ENCODE measurements around the gene NBL1.

Gene NBL1

DNA sequence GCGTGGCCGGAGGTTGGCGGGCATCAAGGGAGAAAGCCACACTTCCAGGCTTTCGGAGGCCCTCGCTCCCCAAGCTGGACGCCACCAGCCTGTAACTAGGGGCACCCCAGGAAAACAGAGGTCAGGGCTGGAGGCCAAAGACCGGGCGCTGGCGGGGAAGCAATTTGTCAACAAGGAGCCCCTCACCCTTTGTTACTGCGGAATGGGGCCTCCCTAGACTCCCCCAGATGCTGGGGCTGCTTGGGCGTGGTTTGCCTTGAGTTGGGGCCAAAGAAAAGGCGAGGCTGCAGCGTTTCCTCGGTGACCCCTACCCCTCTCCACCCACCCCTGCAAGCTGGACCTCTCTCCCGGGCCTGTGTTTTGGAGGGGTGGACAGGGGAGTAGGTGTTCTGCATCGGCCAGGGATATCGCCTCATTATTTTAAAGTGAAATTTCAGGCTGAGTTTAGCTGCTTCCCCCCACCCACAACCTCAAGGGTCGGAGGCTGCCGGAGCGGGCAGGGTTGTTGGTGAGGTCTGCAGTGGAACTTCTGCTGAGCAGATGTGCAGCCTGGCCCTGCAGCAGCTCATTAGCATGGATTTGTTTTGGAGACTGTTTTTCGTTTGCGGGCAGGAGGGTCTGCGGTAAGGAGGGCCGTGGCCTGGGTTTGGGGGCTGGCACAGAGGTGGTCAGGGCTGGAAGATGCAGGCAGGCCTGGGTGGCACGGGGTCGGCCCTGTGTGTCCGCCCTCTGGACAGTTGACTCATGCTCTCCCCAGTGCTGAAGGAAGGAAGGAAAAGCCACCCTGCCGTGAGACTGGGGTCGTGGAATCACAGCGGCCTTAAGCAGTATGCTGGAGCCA lies 1.5 kb downstream of the NBL1 start:
- no peak for DNase-seq (ENCODE audit: low read depth in 2 of 2)

DNA sequence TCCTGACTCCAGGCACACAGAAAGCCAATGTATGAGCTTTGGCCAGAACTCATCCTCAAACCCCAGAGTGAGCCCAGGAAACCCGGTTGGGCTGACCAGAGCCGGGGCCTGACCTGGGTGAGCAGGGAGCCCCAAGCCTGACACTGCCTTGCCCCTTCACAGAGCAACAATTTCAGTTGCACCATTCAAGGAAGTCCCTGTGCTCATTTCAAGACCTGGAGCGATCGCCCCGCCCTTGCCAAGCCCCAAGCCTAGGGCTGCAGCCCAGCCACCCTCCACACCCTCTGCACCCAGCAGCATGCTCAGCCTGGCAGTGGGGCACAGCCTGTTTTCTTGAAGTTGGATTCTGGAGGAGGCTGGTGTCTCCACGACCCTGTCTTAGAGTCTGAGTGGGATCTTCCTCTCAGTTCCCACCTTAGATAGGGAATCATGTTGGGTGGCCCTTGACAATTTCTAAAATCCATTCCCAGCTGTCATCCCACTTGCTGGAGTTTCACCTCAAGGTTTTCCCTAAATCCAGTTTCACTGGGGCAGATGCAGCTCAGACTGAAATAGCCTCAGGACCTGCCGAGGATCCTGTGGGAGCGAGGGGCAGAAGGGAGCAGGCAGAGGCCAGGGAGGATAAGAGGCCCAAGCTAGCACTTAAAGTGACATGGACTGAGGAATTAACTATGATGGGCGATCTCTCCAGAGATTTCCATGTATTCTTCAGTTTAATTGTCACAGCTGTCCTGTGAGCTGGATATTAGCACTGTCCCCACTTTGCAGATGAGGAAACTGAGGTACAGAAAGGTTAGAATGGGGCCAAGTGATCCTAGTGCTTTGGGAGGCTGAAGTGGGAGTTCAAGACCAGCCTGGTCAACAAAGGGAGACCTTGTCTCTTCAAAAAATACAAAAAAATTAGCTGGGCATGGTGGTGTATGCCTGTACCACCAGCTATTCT lies 2.5 kb downstream of the NBL1 start:
- DNase-seq (ENCODE audit: low read depth in 2 of 2), result no peak

DNA sequence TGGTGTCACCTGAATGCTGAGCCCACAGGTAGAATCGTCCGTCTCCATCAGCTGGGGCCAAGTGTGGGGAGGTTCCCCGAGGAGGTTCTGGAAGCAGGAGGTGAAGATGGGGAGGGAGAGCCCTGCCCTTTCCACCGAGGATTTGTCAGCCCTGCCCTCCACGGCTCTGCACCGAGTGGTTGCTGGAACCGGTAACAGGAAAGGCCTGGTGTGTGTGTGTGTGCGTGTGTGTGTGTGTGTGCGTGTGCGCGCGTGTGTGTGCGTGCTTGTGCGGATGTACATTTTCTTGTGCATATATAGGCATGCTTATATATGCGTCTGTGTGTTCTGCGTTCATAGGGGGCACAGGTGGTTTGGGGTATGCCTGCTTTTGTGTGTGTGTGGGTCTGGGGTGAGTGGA lies 3.5 kb downstream of the NBL1 start:
- DNase-seq (ENCODE audit: low read depth in 2 of 2), result no peak

DNA sequence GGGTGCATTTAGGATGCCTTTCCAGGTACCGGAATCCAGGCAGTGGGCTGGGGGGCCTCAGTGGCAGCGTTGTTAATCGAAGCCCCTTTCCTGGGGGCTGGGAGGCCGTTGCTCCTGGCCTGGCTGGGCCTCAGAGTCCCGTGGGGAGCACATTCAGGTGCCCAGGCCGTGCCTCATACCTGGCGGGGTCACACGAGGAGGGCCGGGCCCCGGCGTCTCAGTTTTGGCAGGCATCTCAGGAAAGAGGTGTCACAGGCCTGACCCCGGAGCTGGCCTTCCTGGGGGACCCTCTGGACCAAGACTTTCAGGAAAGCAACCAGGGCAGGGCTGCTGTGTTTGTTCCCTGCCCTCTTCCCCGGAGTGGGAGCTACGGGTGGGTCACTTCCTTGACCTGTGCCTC lies 4.1 kb downstream of the NBL1 start:
- no peak for DNase-seq (ENCODE audit: low read depth in 2 of 2)

DNA sequence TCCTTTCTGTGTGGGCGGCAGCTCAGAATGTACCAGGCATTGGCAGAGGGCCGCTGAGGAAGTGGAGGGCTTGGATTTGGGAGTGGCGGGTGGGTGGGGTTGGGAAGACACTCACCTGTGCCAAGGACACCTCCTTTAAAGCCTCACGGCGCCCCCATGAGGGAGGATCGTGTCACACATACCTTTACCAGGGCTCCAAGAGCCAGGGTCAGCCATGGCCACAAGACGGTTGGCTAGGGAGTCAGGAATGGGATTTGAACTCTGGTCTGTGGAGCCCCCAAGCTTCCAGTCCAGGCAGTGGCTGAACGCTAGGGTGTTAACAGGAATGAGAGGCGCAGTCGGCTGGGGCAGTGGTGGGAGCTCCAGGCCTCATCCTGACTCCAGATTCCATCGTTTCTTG lies 4.6 kb downstream of the NBL1 start:
- DNase-seq (ENCODE audit: low read depth in 2 of 2), result no peak

DNA sequence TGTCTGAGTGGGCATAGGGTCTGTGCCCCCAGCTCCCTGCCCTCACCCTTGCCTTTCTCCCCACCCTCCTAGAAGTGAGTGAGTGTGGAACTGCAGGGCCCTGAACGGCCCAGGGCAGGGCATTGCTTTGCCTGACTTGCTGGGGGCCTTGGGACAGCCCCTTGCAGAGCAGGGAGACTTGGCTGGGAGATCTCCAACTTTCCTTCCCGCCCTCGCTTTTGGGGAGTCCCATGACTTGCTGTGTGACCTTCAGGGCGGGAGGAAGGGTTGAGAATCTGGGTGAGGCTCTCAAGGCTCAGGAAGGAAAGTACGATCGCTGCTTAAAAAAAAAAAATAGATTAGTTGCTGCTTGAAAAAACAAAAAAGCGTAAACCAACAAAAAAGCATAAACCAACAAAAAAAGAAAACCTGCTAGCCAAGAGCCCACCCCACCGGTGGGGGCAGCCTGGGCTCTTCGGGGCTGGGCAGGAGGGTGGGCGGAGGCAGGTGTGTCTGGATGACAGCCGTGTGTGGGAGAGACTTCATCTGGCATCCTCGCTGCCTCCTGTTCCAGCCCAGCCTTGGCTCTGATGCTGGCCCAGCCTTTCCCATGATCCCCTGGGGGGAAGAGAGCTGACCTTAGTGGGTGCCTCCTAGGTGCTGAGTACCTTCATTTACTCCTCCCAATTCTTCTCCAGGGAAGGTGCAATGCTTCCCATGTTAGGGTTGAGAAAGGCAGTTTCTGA lies 6.5 kb downstream of the NBL1 start:
- no peak for DNase-seq (ENCODE audit: low read depth in 2 of 2)

DNA sequence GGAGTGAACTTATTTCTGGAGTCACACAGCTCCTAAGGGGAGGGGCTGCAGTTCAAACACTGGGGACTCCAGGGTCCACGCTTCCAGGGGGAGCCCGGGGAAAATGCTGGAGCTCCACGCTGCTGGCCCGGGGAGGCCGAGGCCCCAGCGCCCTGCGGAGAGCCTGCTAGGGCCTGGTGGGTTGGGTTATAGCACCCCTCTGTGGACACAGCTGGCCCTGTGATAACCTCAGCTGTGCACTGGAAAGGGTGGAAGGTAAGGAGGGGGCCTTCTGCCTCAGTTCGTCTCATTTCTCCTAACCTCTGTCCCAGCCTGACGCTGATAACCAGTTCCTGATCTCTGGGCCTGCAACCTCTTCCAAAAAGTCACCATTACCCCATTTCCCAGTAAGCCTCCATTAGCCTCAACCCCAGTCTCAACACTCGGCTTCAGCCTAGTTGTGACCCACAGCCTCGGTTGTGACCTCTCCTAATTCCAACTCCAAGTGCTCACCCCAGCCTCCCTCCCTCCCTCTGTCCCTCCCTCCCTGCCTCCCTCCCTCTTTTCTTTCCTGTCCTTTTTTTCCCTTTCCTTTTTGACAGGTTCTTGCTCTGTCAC lies 7.1 kb downstream of the NBL1 start:
- no peak for DNase-seq (ENCODE audit: low read depth in 2 of 2)

DNA sequence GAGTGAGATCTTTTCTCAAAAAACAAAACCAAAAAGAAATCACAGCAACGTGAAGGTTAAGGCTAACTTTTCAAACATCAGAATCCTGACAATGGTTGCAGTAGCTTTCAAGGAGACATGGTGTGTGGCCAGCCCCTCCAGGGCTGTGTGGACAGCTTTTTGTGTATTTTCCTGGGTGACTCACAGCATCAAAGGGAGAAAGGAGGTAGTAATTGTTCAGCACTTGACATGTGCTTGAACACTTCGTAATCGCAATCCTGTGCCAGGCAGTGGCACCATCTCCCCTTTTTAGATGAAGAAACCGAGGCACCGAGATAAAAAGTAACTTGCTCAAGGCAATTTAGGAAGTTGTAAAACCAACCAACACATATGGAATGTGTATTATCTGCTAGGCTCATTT lies 10.3 kb downstream of the NBL1 start:
- DNase-seq (ENCODE audit: low read depth in 2 of 2), result no peak

DNA sequence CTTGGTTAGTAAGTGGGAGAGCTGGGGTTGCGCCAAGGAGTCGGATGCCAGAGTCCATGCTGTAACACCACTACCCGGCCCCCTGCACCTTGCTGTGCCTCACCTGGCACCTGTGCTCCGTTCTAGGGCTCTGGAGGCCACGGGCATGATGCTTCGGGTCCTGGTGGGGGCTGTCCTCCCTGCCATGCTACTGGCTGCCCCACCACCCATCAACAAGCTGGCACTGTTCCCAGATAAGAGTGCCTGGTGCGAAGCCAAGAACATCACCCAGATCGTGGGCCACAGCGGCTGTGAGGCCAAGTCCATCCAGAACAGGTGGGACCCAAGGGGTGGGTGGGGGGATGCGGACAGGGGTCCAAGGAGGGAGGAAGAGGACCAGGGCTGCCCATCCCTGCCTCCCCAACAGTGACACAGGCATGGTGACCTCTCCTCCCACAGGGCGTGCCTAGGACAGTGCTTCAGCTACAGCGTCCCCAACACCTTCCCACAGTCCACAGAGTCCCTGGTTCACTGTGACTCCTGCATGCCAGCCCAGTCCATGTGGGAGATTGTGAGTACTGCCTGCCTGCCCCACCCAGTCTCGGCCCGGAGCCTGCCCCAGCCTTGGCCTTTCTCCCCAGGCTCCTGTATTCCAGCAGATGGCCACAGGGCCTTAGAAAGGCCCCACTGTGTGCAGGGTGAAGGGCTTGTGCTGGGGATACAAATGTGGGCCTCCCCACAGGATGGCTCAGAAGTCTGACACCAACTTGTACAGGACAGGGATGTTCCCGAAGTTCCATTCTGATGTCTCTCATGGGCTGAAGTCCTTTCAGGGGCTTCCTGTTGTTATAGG lies 11.0 kb downstream of the NBL1 start:
- DNase-seq (ENCODE audit: low read depth in 2 of 2), result no peak

DNA sequence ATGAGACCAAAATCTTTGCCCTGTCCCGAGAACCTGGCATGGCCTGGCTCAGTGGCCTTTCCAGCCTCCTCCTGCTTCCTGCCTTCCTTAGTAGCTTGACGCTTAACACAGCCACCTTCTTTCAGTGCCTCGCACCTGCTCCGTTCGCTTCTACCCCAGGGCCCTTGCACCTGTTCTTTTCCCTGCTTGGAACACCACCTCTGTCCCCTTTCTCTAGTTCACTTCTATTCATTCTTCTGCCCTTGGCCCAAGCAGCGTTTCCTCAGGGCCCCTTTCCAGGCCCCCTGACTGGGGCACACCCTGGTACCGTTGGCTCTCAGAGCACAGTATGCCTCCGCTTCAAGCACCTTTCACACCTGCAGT lies 11.6 kb downstream of the NBL1 start:
- DNase-seq (ENCODE audit: low read depth in 2 of 2), result no peak

DNA sequence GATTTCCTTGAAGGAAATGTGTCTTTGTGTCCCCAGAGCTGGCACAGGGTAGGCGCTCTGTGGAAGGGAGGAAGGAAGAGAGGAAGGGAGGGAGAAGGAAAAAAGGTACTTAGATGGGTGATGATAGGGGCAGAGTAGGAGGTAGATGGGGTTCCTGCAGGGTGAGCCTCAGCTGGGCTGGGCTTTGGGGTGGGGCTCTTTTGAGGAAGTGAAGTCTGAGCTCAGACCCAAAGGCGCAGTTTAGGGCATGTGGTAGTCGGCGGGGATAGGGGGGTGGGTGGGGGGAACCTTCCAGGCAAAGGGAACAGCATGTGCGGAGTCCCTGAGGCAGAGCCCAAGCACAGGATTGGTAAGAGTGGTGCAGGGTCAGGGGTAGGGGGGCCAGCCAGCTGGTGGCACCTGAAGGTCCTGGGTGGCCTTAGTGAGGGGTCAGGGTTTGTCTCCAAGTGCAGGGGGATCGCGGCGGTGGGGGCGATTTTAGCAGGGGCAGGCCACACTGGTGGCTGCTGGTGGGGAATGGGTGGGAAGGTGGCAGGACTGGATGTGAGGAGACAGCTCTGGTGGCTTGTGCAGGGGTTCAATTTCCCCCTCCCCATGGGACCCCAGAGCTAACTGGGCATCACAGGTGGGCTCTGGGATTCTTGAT lies 12.1 kb downstream of the NBL1 start:
- DNase-seq (ENCODE audit: low read depth in 2 of 2), result no peak

DNA sequence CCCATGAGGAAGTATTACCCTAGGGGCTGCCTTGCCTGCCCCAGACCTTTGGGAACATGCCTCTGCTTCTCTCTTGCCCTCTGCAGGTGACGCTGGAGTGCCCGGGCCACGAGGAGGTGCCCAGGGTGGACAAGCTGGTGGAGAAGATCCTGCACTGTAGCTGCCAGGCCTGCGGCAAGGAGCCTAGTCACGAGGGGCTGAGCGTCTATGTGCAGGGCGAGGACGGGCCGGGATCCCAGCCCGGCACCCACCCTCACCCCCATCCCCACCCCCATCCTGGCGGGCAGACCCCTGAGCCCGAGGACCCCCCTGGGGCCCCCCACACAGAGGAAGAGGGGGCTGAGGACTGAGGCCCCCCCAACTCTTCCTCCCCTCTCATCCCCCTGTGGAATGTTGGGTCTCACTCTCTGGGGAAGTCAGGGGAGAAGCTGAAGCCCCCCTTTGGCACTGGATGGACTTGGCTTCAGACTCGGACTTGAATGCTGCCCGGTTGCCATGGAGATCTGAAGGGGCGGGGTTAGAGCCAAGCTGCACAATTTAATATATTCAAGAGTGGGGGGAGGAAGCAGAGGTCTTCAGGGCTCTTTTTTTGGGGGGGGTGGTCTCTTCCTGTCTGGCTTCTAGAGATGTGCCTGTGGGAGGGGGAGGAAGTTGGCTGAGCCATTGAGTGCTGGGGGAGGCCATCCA lies 12.8 kb downstream of the NBL1 start:
- DNase-seq (ENCODE audit: low read depth in 2 of 2), result no peak

DNA sequence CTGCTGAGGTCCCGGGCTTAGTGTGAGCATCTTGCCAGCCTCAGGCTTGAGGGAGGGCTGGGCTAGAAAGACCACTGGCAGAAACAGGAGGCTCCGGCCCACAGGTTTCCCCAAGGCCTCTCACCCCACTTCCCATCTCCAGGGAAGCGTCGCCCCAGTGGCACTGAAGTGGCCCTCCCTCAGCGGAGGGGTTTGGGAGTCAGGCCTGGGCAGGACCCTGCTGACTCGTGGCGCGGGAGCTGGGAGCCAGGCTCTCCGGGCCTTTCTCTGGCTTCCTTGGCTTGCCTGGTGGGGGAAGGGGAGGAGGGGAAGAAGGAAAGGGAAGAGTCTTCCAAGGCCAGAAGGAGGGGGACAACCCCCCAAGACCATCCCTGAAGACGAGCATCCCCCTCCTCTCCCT lies 13.4 kb downstream of the NBL1 start:
- DNase-seq (ENCODE audit: low read depth in 2 of 2), result no peak

DNA sequence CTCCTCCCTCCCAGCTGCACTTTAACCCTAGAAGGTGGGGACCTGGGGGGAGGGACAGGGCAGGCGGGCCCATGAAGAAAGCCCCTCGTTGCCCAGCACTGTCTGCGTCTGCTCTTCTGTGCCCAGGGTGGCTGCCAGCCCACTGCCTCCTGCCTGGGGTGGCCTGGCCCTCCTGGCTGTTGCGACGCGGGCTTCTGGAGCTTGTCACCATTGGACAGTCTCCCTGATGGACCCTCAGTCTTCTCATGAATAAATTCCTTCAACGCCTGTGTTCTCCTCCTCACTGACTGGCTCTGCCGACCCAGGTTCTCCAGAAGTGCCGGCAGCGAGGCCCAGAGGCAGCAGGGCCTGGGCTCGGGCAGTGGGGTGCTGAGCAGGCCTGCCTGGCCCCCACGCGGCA lies 14.1 kb downstream of the NBL1 start:
- DNase-seq (ENCODE audit: low read depth in 2 of 2), result no peak

DNA sequence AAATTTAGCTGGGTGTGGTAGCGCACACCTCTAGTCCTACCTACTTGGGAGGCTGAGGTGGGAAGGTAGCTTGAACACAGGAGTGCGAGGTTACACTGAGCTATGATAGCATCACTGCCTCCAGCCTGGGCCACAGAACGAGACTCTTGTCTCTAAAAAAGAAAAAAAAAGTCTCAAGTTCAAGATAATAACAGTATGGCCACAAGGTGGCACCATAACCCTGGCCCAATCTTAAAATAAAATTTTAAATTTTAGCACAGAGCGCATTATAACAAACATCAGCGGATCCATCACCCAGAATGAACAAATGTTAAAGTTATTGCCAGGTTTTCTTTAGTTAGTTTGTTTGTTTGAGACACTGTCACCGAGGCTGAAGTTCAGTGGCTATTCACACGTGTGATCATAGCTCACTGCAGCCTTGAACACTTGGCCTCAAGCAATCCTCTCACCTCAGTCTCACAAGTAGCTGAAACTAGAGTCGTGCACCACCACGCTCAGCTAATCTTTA lies 17.7 kb downstream of the NBL1 start:
- DNase-seq (ENCODE audit: low read depth in 2 of 2), result no peak

DNA sequence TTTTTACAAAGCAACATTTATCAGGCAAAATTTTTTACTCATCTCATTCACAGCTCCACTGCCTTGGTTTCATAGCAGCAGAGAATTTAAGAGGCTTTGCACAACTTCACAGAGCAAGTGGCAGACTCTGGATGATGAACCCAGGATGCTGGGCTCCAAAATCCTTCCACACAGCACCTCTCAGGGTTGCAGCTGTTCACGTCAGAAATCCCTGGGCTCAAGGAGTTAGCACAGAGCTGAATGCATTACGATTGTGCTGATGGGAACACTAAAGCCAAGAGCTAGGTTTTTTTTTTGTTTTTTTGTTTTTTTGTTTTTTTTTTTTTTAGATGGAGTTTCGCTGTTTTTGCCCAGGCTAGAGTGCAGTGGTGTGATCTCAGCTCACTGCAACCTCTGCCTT lies 18.2 kb downstream of the NBL1 start:
- no peak for DNase-seq (ENCODE audit: low read depth in 2 of 2)

DNA sequence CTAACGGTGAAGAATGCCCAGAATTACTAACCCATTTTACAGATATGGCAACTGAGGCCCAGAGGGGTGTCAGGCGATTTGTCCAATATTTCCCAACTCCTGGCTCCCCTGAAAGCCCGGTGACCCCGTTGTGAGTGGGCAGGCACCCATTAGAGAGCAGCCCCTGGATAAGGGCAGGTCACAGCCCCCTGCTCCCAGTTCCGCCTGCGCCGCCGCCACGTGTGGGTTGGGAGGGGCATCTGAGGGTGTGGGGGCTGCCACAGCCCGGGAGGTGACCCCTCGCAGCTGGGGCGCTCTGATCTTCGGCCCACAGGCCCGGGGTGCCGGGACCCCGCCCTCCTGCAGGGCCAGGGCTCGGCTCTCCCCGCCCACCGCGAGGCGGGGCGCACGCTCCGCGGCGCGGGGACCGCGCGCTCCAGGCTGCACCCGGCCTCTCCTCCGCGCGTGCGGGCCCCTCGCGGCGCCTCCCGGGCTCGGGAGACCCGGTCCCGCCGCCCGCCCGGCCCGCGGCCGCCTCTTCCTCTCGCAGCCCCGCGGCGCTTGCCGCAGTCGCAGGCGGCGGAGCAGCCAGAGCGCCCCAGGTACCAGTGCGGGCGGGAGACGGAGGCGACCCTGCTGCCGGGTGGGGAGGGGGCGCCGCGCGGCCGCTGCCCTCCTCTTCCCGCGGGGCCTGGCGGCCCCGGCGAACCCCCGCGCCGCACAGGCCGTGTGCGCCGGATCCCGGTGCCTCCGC lies 20.5 kb downstream of the NBL1 start, which contains the start of gene HTR6:
Gene HTR6, plus strand, starts transcription at position 423 of the 733 bp plus-strand sequence. CDS start 879 bp downstream, outside the sequence.
- DNase-seq (ENCODE audit: low read depth in 2 of 2), result peak in 1 of 2 donors; percentile 35

DNA sequence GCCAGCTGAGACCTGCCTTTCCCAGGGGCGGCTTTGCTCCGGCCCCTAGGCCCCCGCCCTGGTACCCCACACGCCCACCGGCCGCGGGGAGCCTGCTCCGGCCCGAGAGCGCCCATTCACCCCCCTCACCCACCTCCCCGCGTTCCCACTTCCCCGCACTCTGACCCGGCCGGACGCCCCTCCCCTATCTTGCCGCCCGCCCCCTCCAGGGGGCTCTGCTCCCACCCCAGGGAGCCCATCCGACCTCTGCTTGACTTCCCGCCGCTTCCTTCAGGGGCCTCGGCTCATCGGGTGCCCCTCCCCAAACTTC lies 21.0 kb downstream of the NBL1 start:
- no peak for DNase-seq (ENCODE audit: low read depth in 2 of 2)

Measured in stimulated activated CD4-positive, alpha-beta T cell treated with anti-CD3 and anti-CD28 coated beads, Interleukin-4, amount 100 ng/mL, for 48 hours (primary cell).